ENCODE data around the gene TM4SF4.

GRCh38 chr3:149432149-149432548, 42.3 kb upstream of the TM4SF4 start:
- TF ChIP-seq CTCF (IDR thresholded peaks at IDR 0.05), result no peak
- TF ChIP-seq POLR2AphosphoS5 (IDR thresholded peaks at IDR 0.05), result no peak

Data from suprapubic skin (tissue), 3 donors.